HCT116 (cell line): Measurements from ENCODE around the gene SLC9A7. TPM values are rescaled to one million over a fixed set of nuclear protein-coding genes. Genes with fewer than 3 reads are reported as not detected.

ENCODE experiments used
- ATAC-seq: fragments of 200-7000 bp; cut with Tn5 transposase; 2 replicates; pipeline ENCODE4 v1.9.1; 2020; ENCODE audit warnings: mild to moderate bottlenecking, moderate library complexity
- BruUV-seq: library from RNA; stranded (reverse); fragments of 400-500 nt; replicated peaks from 2 replicates; lab custom pipeline; 2021; lab: Mats Ljungman, UMichigan
- CTCF ChIA-PET: fragments of 300-600 bp; sonication (Branson Sonifier 250); formaldehyde crosslinking; loops from one replicate; lab custom pipeline; 2021; ENCODE audit warnings: antibody characterized with exemption; lab: Charles Lee
- POLR2A ChIA-PET: fragments of 300-600, 350-600 bp; sonication (Branson Sonifier 250); formaldehyde crosslinking; loops from one replicate; lab custom pipeline; 2021; ENCODE audit warnings: antibody characterized with exemption; lab: Charles Lee
- RAD21 ChIA-PET, 2 experiments: fragments of 300-600 bp; sonication (Branson Sonifier 250); formaldehyde crosslinking; loops; one replicate each; lab custom pipeline; 2023; ENCODE audit warnings: low total read pairs in 2 of 2; ENCODE audit not compliant: uncharacterized antibody in 2 of 2, unreplicated experiment in 2 of 2, low non-redundant PET in 1 of 2; lab: Charles Lee
- DNase-seq: peaks from one replicate; pipeline ENCODE4 v3.0.0-alpha.2; 2010; ENCODE audit warnings: low read depth, low spot score
- H2AFZ ChIP-seq: fragments of 200-600 bp; shearing (Covaris generic), sonication (generic); 2 replicates; pipeline ENCODE4 v1.6.1; 2017; ENCODE audit warnings: low read depth, mixed run types, mixed read lengths, antibody characterized with exemption, low read length; ENCODE audit not compliant: poor library complexity, severe bottlenecking
- H3K27ac ChIP-seq: 2 replicates; pipeline ENCODE4 v1.5.1; 2012; ENCODE audit warnings: low read depth, low read length
- H3K27me3 ChIP-seq: fragments of 200-600 bp; sonication (generic); 2 replicates; pipeline ENCODE4 v1.6.1; 2016; ENCODE audit warnings: mixed run types, low read length, mixed read lengths; ENCODE audit not compliant: insufficient read depth
- H3K36me3 ChIP-seq, 2 experiments: fragments of 200-500 bp in 1 of 2; fragments of 200-600 bp in 1 of 2; sonication (Bioruptor generic) in 1 of 2; sonication (generic) in 1 of 2; 2 replicates each; pipeline versions ENCODE4 v1.5.1 to v1.6.1; 2014 to 2016; ENCODE audit warnings: low read length in 2 of 2, inconsistent platforms in 1 of 2, mixed read lengths in 1 of 2, mixed run types in 1 of 2; ENCODE audit not compliant: insufficient read depth in 2 of 2, control insufficient read depth in 1 of 2
- H3K4me1 ChIP-seq, 2 experiments: fragments of 200-600 bp in 1 of 2; sonication (generic) in 1 of 2; 2 replicates each; pipeline versions ENCODE4 v1.5.1 to v1.6.1; 2012 to 2017; ENCODE audit warnings: low read length in 2 of 2, inconsistent platforms in 1 of 2, mild to moderate bottlenecking in 1 of 2, mixed read lengths in 1 of 2, mixed run types in 1 of 2, moderate library complexity in 1 of 2; ENCODE audit not compliant: insufficient read depth in 2 of 2, control insufficient read depth in 1 of 2
- H3K4me2 ChIP-seq: fragments of 200-600 bp; sonication (generic); 2 replicates; pipeline ENCODE4 v1.6.1; 2017; ENCODE audit warnings: mixed run types, low read length, mixed read lengths
- H3K4me3 ChIP-seq, 2 experiments: fragments of 200-600 bp in 1 of 2; sonication (generic) in 1 of 2; replicated peaks in 1 of 2; 2 replicates each; pipeline ENCODE4 v1.5.1; 2011 to 2016; ENCODE audit warnings: low read length in 2 of 2, control low read depth in 1 of 2, low read depth in 1 of 2, mild to moderate bottlenecking in 1 of 2, mixed read lengths in 1 of 2, mixed run types in 1 of 2
- H3K79me2 ChIP-seq: fragments of 200-600 bp; sonication (generic); 2 replicates; pipeline ENCODE4 v1.6.1; 2017; ENCODE audit warnings: mild to moderate bottlenecking, mixed run types, low read length, moderate library complexity, mixed read lengths; ENCODE audit not compliant: insufficient read depth
- H3K9ac ChIP-seq: fragments of 200-600 bp; sonication (generic); 2 replicates; pipeline ENCODE4 v1.6.1; 2016; ENCODE audit warnings: low read length, mixed read lengths
- H3K9me2 ChIP-seq: fragments of 200-600 bp; sonication (generic), shearing (Covaris generic); 2 replicates; pipeline ENCODE4 v1.6.1; 2017; ENCODE audit warnings: mixed run types, mild to moderate bottlenecking, moderate library complexity; ENCODE audit not compliant: insufficient read depth
- H3K9me3 ChIP-seq, 2 experiments: fragments of 200-500 bp in 1 of 2; fragments of 200-600 bp in 1 of 2; sonication (Bioruptor generic) in 1 of 2; sonication (generic) in 1 of 2; 2 replicates each; pipeline ENCODE4 v1.6.1; 2014 to 2017; ENCODE audit warnings: low read length in 2 of 2, mixed read lengths in 2 of 2, inconsistent platforms in 1 of 2, low read depth in 1 of 2, mild to moderate bottlenecking in 1 of 2, mixed run types in 1 of 2, moderate library complexity in 1 of 2; ENCODE audit not compliant: control insufficient read depth in 1 of 2, insufficient read depth in 1 of 2
- H4K20me1 ChIP-seq: fragments of 200-600 bp; sonication (generic), shearing (Covaris generic); 2 replicates; pipeline ENCODE4 v1.6.1; 2017; ENCODE audit warnings: mixed run types, mild to moderate bottlenecking, moderate library complexity; ENCODE audit not compliant: insufficient read depth
- CBX3 ChIP-seq: IDR thresholded peaks from 2 replicates; pipeline ENCODE4 v1.6.1; 2012; ENCODE audit warnings: low read depth
- CTCF ChIP-seq, 3 experiments: fragments of 200-600 bp in 1 of 3; sonication (generic) in 1 of 3; IDR thresholded peaks in 2 of 3; conservative IDR thresholded peaks in 1 of 3; 2 replicates each; pipeline ENCODE4 v1.5.1; 2012 to 2017; ENCODE audit warnings: low read depth in 2 of 3, low read length in 2 of 3, antibody characterized with exemption in 1 of 3, borderline replicate concordance in 1 of 3, control low read depth in 1 of 3, mild to moderate bottlenecking in 1 of 3, mixed read lengths in 1 of 3, mixed run types in 1 of 3, moderate library complexity in 1 of 3; ENCODE audit not compliant: insufficient read depth in 1 of 3
- EGR1 ChIP-seq: IDR thresholded peaks from 2 replicates; pipeline ENCODE4 v1.6.1; 2012; ENCODE audit warnings: low read depth
- ELF1 ChIP-seq: IDR thresholded peaks from 2 replicates; pipeline ENCODE4 v1.6.1; 2012; ENCODE audit warnings: low read depth, borderline replicate concordance
- EZH2phosphoT487 ChIP-seq: fragments of 200-600 bp; IDR thresholded peaks from 2 replicates; pipeline ENCODE4 v1.6.1; 2018; ENCODE audit warnings: antibody characterized with exemption, borderline replicate concordance
- POLR2A ChIP-seq: IDR thresholded peaks from 2 replicates; pipeline ENCODE4 v1.7.0; 2011; ENCODE audit warnings: borderline replicate concordance; ENCODE audit not compliant: insufficient read depth, insufficient read length; ENCODE audit errors: extremely low read depth
- POLR2AphosphoS5 ChIP-seq: IDR thresholded peaks from 2 replicates; pipeline ENCODE4 v1.6.1; 2011; ENCODE audit warnings: mild to moderate bottlenecking, low read depth, low read length, moderate library complexity
- REST ChIP-seq: IDR thresholded peaks from 2 replicates; pipeline ENCODE4 v1.6.1; 2012; ENCODE audit warnings: low read depth
- SIN3A ChIP-seq: IDR thresholded peaks from 2 replicates; pipeline ENCODE4 v1.6.1; 2012; ENCODE audit warnings: low read depth
- SP1 ChIP-seq: IDR thresholded peaks from 2 replicates; pipeline ENCODE4 v1.6.1; 2012; ENCODE audit warnings: low read depth
- SRF ChIP-seq: IDR thresholded peaks from 2 replicates; pipeline ENCODE4 v1.6.1; 2012; ENCODE audit warnings: low read depth
- YY1 ChIP-seq: IDR thresholded peaks from 2 replicates; pipeline ENCODE4 v1.6.1; 2011; ENCODE audit warnings: low read length, low read depth, moderate library complexity, mild to moderate bottlenecking; ENCODE audit not compliant: insufficient replicate concordance; ENCODE audit errors: extremely low read depth
- ZBTB33 ChIP-seq: IDR thresholded peaks from 2 replicates; pipeline ENCODE4 v1.6.1; 2011; ENCODE audit warnings: mild to moderate bottlenecking, low read length, moderate library complexity; ENCODE audit not compliant: insufficient replicate concordance; ENCODE audit errors: extremely low read depth
- ZFX ChIP-seq: fragments of 450-650 bp; IDR thresholded peaks from 2 replicates; pipeline ENCODE4 v1.6.1; 2017
- ZNF274 ChIP-seq: fragments of 200-500 bp; sonication (Bioruptor generic); IDR thresholded peaks from 2 replicates; pipeline ENCODE4 v1.6.1; 2014; ENCODE audit warnings: mild to moderate bottlenecking, low read depth, low read length, inconsistent platforms
- intact Hi-C: fragments of 100-400 bp; cut with micrococcal nuclease; formaldehyde crosslinking; loops from 2 replicates; pipeline ENCODE4 v1.10.0; 2022
- total RNA-seq: library from RNA; stranded (reverse); gene quantifications from one replicate; pipeline ENCODE4 v1.2.1, GENCODE V29; 2021; ENCODE audit not compliant: unreplicated experiment

The SLC9A7 gene
- total RNA-seq, 1 experiment from 2014 or later = 18.6 TPM

- no peaks in the 10 kb centered on the region for H3K4me1 ChIP-seq
- intact Hi-C loops = no loop called here
- H3K9ac ChIP-seq = no peak overlapping the region
- no peak overlapping the region for H3K27ac ChIP-seq
- ChIA-PET CTCF (no interaction called here), POLR2A (no interaction called here), RAD21 (no interaction called here)
- no peaks in the 10 kb centered on the region for H3K79me2 ChIP-seq
- no peak for TF ChIP-seq CBX3
- TF ChIP-seq SIN3A = no peak
- no peak for TF ChIP-seq ELF1
- TF ChIP-seq POLR2A = no peak
- no peak for TF ChIP-seq POLR2AphosphoS5
- no peak for TF ChIP-seq EGR1
- no peak for TF ChIP-seq EZH2phosphoT487
- no peak for TF ChIP-seq REST
- TF ChIP-seq ZBTB33 = no peak
- no peak for TF ChIP-seq YY1
- no peak for TF ChIP-seq ZNF274
- TF ChIP-seq SP1 = no peak
- no peak for TF ChIP-seq CTCF (IDR thresholded peaks at IDR 0.05 in 2 of 3, conservative IDR thresholded peaks at IDR 0.05 in 1 of 3; ENCODE audit: borderline replicate concordance in 1 of 3, insufficient read depth in 1 of 3, low read depth in 2 of 3, low read length in 2 of 3)
- no peak for TF ChIP-seq SRF
- no peak for TF ChIP-seq ZFX
- no TSS peak for BruUV-seq
- no peak overlapping the region for H3K4me2 ChIP-seq
- DNase-seq (no peak), ATAC-seq (no peak)
- no peaks in the 10 kb centered on the region for H3K9me3 ChIP-seq
- H3K4me3 ChIP-seq = no peak overlapping the region
- H4K20me1 ChIP-seq = no peaks in the 10 kb centered on the region
- H3K9me2 ChIP-seq = no peaks in the 10 kb centered on the region
- H2AFZ ChIP-seq = no peak overlapping the region
- no peaks in the 10 kb centered on the region for H3K36me3 ChIP-seq
- H3K27me3 ChIP-seq = no peaks in the 10 kb centered on the region
These were observed 82.2 kb downstream of the SLC9A7 start for GRCh38 chrX:46676399-46677356.
